Esophagus squamous epithelium (tissue), 5 donors: ENCODE data around the gene TMCC2. TPM values are rescaled to one million over a fixed set of nuclear protein-coding genes. Genes with fewer than 3 reads are reported as not detected.

Experiments used
- DNase-seq: peaks from one replicate; lab custom pipeline; 2025; lab: John Stamatoyannopoulos, UW
- H3K27ac ChIP-seq, 4 donors: fragments of 200-600 bp; sonication (generic); one replicate each; pipeline ENCODE4 v1.5.1; 2016 to 2019; ENCODE audit warnings: mild to moderate bottlenecking in 1 of 4
- H3K27me3 ChIP-seq, 4 donors: fragments of 200-600 bp; sonication (generic); 1 replicate in 3 of 4; 2 replicates in 1 of 4; pipeline versions ENCODE4 v1.5.1 to v1.6.0; 2017 to 2021; ENCODE audit warnings: antibody characterized with exemption in 1 of 4
- H3K36me3 ChIP-seq, 3 donors: fragments of 200-600 bp; sonication (generic); one replicate each; pipeline ENCODE4 v1.5.1; 2016 to 2019
- H3K4me1 ChIP-seq, 3 donors: fragments of 200-600 bp; sonication (generic); one replicate each; pipeline ENCODE4 v1.5.1; 2017 to 2019
- H3K4me3 ChIP-seq, 4 donors: fragments of 200-600 bp; sonication (generic); 1 replicate in 3 of 4; 2 replicates in 1 of 4; pipeline ENCODE4 v1.5.1; 2016 to 2019; ENCODE audit warnings: mild to moderate bottlenecking in 2 of 4, moderate library complexity in 1 of 4
- H3K9me3 ChIP-seq, 3 donors: fragments of 200-600 bp; sonication (generic); one replicate each; pipeline ENCODE4 v1.5.1; 2016 to 2019
- POLR2A ChIP-seq, 4 donors: fragments of 450-650 bp; IDR thresholded peaks; one replicate each; pipeline ENCODE4 v1.6.1; 2017; ENCODE audit warnings: antibody characterized with exemption in 4 of 4, mild to moderate bottlenecking in 4 of 4, moderate library complexity in 3 of 4
- WGBS, 2 donors: methylation state at CpG; one replicate each; pipeline ENCODE4 v1.1.5; 2018; 5-methylcytosine and 5-hydroxymethylcytosine counted together
- intact Hi-C: fragments of 100-400 bp; cut with DNase I; formaldehyde crosslinking; loops from one replicate; pipeline ENCODE4 v1.15.0; 2022
- total RNA-seq, 4 donors: library from RNA; depleted of rRNA; stranded (reverse); fragments of >200 nt; gene quantifications; one replicate each; pipeline ENCODE4 v1.1.0, GENCODE V29; 2016
- TF ChIP-seq, protein P1 (sequence below), 6 experiments: fragments of 450-650 bp in 4 of 6; fragments of 200-600 bp in 2 of 6; sonication (generic) in 2 of 6; IDR thresholded peaks; one replicate each; pipeline ENCODE4 v1.5.1; 2016 to 2019; ENCODE audit warnings: antibody characterized with exemption in 6 of 6, mild to moderate bottlenecking in 4 of 6, moderate library complexity in 4 of 6
- donor health status: DM: yes; HTN: yes; CAD: no.

TMCC2 gene
- total RNA-seq, 4 donors from 2014 or later, result 0.76 to 1.9 (median 0.91) TPM

DNA sequence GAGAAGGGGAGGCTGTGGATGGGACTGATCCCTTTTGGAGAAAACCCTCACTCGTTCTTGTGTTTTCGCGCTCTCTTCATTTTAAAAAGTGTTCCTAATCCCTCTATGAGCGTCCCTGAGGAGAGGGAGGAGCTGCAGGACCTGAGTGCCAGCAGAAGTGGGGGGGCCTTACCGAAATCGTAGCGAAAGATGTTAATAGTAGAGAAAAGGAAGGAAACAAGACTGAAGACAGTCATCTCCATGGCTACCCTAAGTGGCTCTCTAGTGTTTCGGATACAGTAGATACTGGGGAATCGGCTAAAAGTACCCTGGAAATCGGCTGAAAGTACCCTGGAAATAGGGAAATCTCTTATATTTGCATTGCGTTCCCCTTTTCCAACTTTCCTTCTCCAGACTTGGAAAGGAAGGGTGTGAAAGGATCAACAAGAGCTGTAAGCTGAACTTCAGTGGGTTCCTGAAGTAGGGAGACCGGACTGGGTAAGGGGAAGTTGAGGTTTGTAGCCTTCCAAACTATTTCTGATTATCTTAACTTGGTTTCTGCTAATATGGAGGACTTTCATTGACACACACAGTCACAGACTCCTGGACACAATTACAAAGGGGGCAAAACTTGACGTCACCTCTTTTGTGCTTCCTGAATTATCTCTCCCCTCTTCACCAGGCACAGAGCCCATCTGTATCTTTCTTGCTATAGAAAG, 15.8 kb upstream of the TMCC2 start:
- H3K4me3 ChIP-seq, result peak overlapping the region; percentile 79 to 88 (median 86)
- intact Hi-C loops, result no loop called here
- no peak for DNase-seq
- WGBS, 2 donors, result 46 to 49% methylated on average over 13 of the region's 13 CpGs
- no peaks in the 10 kb centered on the region for H3K9me3 ChIP-seq
- no peaks in the 10 kb centered on the region for H3K27me3 ChIP-seq
- H3K36me3 ChIP-seq, result no peaks in the 10 kb centered on the region
- no peak for TF ChIP-seq POLR2A (IDR thresholded peaks at IDR 0.05)
- TF ChIP-seq, protein P1, sequence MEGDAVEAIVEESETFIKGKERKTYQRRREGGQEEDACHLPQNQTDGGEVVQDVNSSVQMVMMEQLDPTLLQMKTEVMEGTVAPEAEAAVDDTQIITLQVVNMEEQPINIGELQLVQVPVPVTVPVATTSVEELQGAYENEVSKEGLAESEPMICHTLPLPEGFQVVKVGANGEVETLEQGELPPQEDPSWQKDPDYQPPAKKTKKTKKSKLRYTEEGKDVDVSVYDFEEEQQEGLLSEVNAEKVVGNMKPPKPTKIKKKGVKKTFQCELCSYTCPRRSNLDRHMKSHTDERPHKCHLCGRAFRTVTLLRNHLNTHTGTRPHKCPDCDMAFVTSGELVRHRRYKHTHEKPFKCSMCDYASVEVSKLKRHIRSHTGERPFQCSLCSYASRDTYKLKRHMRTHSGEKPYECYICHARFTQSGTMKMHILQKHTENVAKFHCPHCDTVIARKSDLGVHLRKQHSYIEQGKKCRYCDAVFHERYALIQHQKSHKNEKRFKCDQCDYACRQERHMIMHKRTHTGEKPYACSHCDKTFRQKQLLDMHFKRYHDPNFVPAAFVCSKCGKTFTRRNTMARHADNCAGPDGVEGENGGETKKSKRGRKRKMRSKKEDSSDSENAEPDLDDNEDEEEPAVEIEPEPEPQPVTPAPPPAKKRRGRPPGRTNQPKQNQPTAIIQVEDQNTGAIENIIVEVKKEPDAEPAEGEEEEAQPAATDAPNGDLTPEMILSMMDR (IDR thresholded peaks at IDR 0.05), result no peak
- peak overlapping the region; percentile 91 to 95 (median 93) for H3K27ac ChIP-seq
- H3K4me1 ChIP-seq, result peaks cover 7 to 28% (median 8%) of the 10 kb centered on the region in 3 donors

DNA sequence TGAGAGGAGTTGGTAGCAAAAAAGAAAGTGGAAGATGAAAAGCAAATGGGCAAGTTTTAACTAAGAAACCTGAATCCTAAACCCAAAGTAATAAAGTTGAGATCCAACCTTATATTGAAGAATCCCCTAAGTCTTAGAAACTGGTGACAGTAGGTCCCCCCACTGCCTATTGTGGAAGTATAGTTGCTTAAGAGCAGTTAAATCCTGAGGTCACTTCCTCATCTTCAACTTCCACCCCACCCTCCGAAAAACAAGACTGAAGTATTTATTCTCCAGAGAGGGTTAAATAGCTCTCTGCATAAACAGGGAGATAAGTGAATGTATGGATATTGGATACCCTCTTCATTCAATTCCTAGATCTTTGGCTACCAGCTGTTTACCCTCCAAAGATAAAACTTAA, 13.0 kb upstream of the TMCC2 start:
- Histone ChIP-seq H3K27me3 (no peaks in the 10 kb centered on the region), H3K4me1 (peaks cover 7 to 16% (median 7%) of the 10 kb centered on the region in 3 donors), H3K9me3 (no peaks in the 10 kb centered on the region), H3K27ac (no peak overlapping the region), H3K36me3 (no peaks in the 10 kb centered on the region), H3K4me3 (no peak overlapping the region)
- intact Hi-C loops, result no loop called here
- 47 to 60% methylated on average over 1 of the region's 1 CpG for WGBS, 2 donors
- DNase-seq, result no peak
- TF ChIP-seq, protein P1 (IDR thresholded peaks at IDR 0.05), result no peak
- no peak for TF ChIP-seq POLR2A (IDR thresholded peaks at IDR 0.05)

DNA sequence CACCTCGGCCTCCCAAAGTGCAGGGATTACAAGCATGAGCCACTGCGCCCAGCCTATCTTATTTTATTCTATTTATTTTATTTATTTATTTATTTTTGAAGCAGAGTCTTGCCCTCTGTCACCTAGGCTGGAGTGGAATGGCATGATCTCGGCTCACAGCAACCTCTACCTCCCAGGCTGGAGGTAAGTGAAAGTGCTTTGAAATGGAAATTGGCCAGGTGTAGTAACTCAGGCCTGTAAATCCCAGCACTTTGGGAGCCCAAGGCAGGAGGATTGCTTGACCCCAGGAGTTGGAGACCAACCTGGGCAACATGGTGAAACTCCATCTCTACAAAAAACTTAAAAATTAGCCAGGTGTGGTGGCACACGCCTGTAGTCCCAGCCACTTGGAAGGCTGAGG, 11.2 kb upstream of the TMCC2 start:
- TF ChIP-seq POLR2A (IDR thresholded peaks at IDR 0.05), result no peak
- TF ChIP-seq, protein P1 (IDR thresholded peaks at IDR 0.05), result no peak
- Histone ChIP-seq H3K36me3 (no peaks in the 10 kb centered on the region), H3K4me1 (peaks cover 0 to 8% (median 0%) of the 10 kb centered on the region in 3 donors), H3K9me3 (no peaks in the 10 kb centered on the region), H3K27ac (no peak overlapping the region), H3K4me3 (no peak overlapping the region), H3K27me3 (no peaks in the 10 kb centered on the region)
- intact Hi-C loops, result no loop called here
- DNase-seq, result no peak
- WGBS, 2 donors, result 79 to 87% methylated on average over 3 to 4 of the region's 4 CpGs

DNA sequence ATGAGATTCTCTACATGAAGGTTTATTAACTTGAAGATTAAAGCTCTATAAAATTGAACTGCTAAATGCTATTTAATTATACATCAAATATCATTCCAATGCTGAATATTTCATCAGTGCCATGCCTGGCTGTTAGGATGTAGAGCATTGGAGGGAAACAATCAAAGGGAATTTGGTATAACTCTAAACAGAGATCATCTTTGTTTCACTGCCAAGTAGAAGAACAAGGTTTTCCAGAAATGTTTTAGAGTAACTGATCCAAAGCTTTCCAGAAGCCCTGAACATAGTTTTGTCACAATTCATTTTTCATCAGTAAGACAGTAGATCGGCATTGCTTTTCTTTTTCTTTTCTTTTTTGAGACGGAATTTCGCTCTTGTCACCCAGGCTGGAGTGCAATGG, 10.3 kb upstream of the TMCC2 start:
- 62 to 84% methylated on average over 3 of the region's 3 CpGs for WGBS, 2 donors
- Histone ChIP-seq H3K4me1 (no peaks in the 10 kb centered on the region), H3K9me3 (no peaks in the 10 kb centered on the region), H3K36me3 (no peaks in the 10 kb centered on the region), H3K27ac (no peak overlapping the region), H3K27me3 (no peaks in the 10 kb centered on the region), H3K4me3 (no peak overlapping the region)
- TF ChIP-seq, protein P1 (IDR thresholded peaks at IDR 0.05), result no peak
- TF ChIP-seq POLR2A (IDR thresholded peaks at IDR 0.05), result no peak
- intact Hi-C loops, result no loop called here
- no peak for DNase-seq

DNA sequence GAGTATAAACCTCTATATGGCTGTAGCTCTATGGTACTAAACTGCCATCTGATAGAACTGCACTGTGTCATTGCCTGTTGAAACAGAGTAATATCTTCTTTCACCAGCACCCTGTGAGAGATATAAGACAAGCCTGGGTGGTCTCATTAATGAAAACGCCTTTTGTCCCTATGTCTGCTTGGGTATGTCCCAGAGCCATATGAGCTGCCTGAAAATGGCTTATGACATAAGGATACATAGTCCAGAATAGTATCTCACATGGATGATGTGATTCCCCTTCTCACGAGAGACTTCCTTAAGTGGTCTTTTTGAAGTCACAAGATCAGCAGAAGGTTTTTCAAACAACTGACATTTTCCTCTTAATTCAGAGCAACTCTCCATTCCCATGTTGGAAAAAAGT, 7.3 kb upstream of the TMCC2 start:
- WGBS, 2 donors, result 72 to 80% methylated on average over 2 of the region's 2 CpGs
- H3K4me3 ChIP-seq, result no peak overlapping the region
- no peak for TF ChIP-seq POLR2A (IDR thresholded peaks at IDR 0.05)
- TF ChIP-seq, protein P1 (IDR thresholded peaks at IDR 0.05), result no peak
- DNase-seq, result no peak
- H3K36me3 ChIP-seq, result no peaks in the 10 kb centered on the region
- H3K4me1 ChIP-seq, result no peaks in the 10 kb centered on the region
- intact Hi-C loops, result no loop called here
- no peak overlapping the region for H3K27ac ChIP-seq
- no peaks in the 10 kb centered on the region for H3K9me3 ChIP-seq
- no peaks in the 10 kb centered on the region for H3K27me3 ChIP-seq
